ENCODE measurements around the gene RAD52. TPM values are rescaled to one million over a fixed set of nuclear protein-coding genes. Genes with fewer than 3 reads are reported as not detected.

The RAD52 gene
- total RNA-seq, 1 experiment from 2014 or later, result 19.2 TPM

- Mint-ChIP-seq H3K4me1 (no peaks in the 10 kb centered on the region), H3K4me3 (no peak overlapping the region), H3K27me3 (ENCODE audit: low read depth) (no peaks in the 10 kb centered on the region), H3K36me3 (peaks cover 40% of the 10 kb centered on the region), H3K27ac (no peak overlapping the region), H3K9me3 (no peaks in the 10 kb centered on the region)
- ChIA-PET POLR2A (no interaction called here), CTCF (no interaction called here)
- TF ChIP-seq TCF7 (CRISPR knock-in tag; IDR thresholded peaks at IDR 0.05; ENCODE audit: low read depth) (no peak), TEAD1 (CRISPR knock-in tag; IDR thresholded peaks at IDR 0.05) (no peak), NFE2L1 (CRISPR knock-in tag; IDR thresholded peaks at IDR 0.05) (no peak), E2F1 (CRISPR knock-in tag; IDR thresholded peaks at IDR 0.05) (no peak), PRRX2 (CRISPR knock-in tag; IDR thresholded peaks at IDR 0.05) (no peak), CREB1 (CRISPR knock-in tag; IDR thresholded peaks at IDR 0.05) (no peak), ZNF671 (CRISPR knock-in tag; IDR thresholded peaks at IDR 0.05) (no peak), E2F4 (CRISPR knock-in tag; IDR thresholded peaks at IDR 0.05; ENCODE audit: borderline replicate concordance, low read depth) (no peak), CDX4 (CRISPR knock-in tag; IDR thresholded peaks at IDR 0.05; ENCODE audit: borderline replicate concordance) (no peak), JUN (CRISPR knock-in tag; IDR thresholded peaks at IDR 0.05) (no peak), ZBTB43 (CRISPR knock-in tag; IDR thresholded peaks at IDR 0.05) (no peak), ZNF416 (CRISPR knock-in tag; IDR thresholded peaks at IDR 0.05) (no peak), ZNF396 (CRISPR knock-in tag; IDR thresholded peaks at IDR 0.05; ENCODE audit: borderline replicate concordance) (no peak), RORB (CRISPR knock-in tag; IDR thresholded peaks at IDR 0.05) (no peak)
- no peak for ATAC-seq
- no peak for DNase-seq (ENCODE audit: low spot score)
These were observed 10.7 kb downstream of the RAD52 start for GRCh38 chr12:938810-939209.

- ChIA-PET CTCF (interaction anchor here (1.7 kb wide), 1 partner anchor 13 kb away, joined by 4 read pairs; the partner anchor contains the start of gene RAD52), POLR2A (no interaction called here)
- Mint-ChIP-seq H3K36me3 (peaks cover 30% of the 10 kb centered on the region), H3K27ac (0 out of 2 replicates have a peak overlapping the region, but pooled peaks have one; percentile 23), H3K27me3 (ENCODE audit: low read depth) (no peaks in the 10 kb centered on the region), H3K9me3 (no peaks in the 10 kb centered on the region), H3K4me1 (no peaks in the 10 kb centered on the region), H3K4me3 (no peak overlapping the region)
- DNase-seq (ENCODE audit: low spot score), result no peak
- no peak for ATAC-seq
- no peak for TF ChIP-seq ZNF532 (CRISPR knock-in tag; IDR thresholded peaks at IDR 0.05; ENCODE audit: borderline replicate concordance)
- no peak for TF ChIP-seq SOX15 (CRISPR knock-in tag; IDR thresholded peaks at IDR 0.05)
- no peak for TF ChIP-seq ZNF425 (CRISPR knock-in tag; conservative IDR thresholded peaks at IDR 0.05)
- no peak for TF ChIP-seq ZNF423 (CRISPR knock-in tag; IDR thresholded peaks at IDR 0.05)
- no peak for TF ChIP-seq ETV6 (CRISPR knock-in tag; IDR thresholded peaks at IDR 0.05)
- TF ChIP-seq NFYB (CRISPR knock-in tag; conservative IDR thresholded peaks at IDR 0.05; ENCODE audit: low read depth), result no peak
- no peak for TF ChIP-seq ZBTB21 (CRISPR knock-in tag; IDR thresholded peaks at IDR 0.05; ENCODE audit: borderline replicate concordance)
- TF ChIP-seq USF1 (CRISPR knock-in tag; IDR thresholded peaks at IDR 0.05), result no peak
- TF ChIP-seq NFATC4 (CRISPR knock-in tag; IDR thresholded peaks at IDR 0.05), result no peak
- no peak for TF ChIP-seq CREB1 (CRISPR knock-in tag; IDR thresholded peaks at IDR 0.05)
- no peak for TF ChIP-seq ZNF232 (CRISPR knock-in tag; IDR thresholded peaks at IDR 0.05)
These were observed 12.8 kb downstream of the RAD52 start for GRCh38 chr12:936377-937345.

Measured in WTC11 (cell line).